Aorta (tissue), 5 donors: ENCODE measurements around the gene PTPN22. TPM values are rescaled to one million over a fixed set of nuclear protein-coding genes. Genes with fewer than 3 reads are reported as not detected.

Experiments used
- ATAC-seq: fragments of 200-7000 bp; cut with Tn5 transposase; one replicate; pipeline ENCODE4 v1.9.1; 2022; ENCODE audit warnings: moderate library complexity; ENCODE audit not compliant: low FRiP score
- DNase-seq, 2 donors: peaks; one replicate each; pipeline ENCODE4 v3.0.0-alpha.2; 2020
- H3K27ac ChIP-seq, 2 donors: one replicate each; pipeline ENCODE4 v1.5.1; 2013; ENCODE audit warnings: low read length in 2 of 2, mild to moderate bottlenecking in 2 of 2, moderate library complexity in 2 of 2, control low read depth in 1 of 2, inconsistent platforms in 1 of 2, low read depth in 1 of 2
- H3K27me3 ChIP-seq, 2 donors: one replicate each; pipeline ENCODE4 v1.6.1; 2013; ENCODE audit warnings: control low read depth in 1 of 2, low read length in 1 of 2, mild to moderate bottlenecking in 1 of 2, moderate library complexity in 1 of 2; ENCODE audit not compliant: insufficient read depth in 2 of 2, control insufficient read depth in 1 of 2
- H3K36me3 ChIP-seq, 2 donors: one replicate each; pipeline ENCODE4 v1.6.1; 2013; ENCODE audit warnings: control low read depth in 1 of 2, low read length in 1 of 2, mild to moderate bottlenecking in 1 of 2; ENCODE audit not compliant: insufficient read depth in 2 of 2, control insufficient read depth in 1 of 2
- H3K4me1 ChIP-seq, 2 donors: one replicate each; pipeline ENCODE4 v1.6.1; 2013; ENCODE audit warnings: low read length in 2 of 2, control low read depth in 1 of 2, mild to moderate bottlenecking in 1 of 2, moderate library complexity in 1 of 2; ENCODE audit not compliant: insufficient read depth in 2 of 2, control insufficient read depth in 1 of 2
- H3K4me3 ChIP-seq, 2 donors: one replicate each; pipeline ENCODE4 v1.5.1; 2013; ENCODE audit warnings: low read length in 2 of 2, control low read depth in 1 of 2, mild to moderate bottlenecking in 1 of 2
- H3K9me3 ChIP-seq: one replicate; pipeline ENCODE4 v1.6.1; 2013; ENCODE audit warnings: mild to moderate bottlenecking, low read length; ENCODE audit not compliant: control insufficient read depth
- WGBS, 2 donors: extraction: QIAGEN DNeasy Blood & Tissue Kit; methylation state at CpG; one replicate each; pipeline ENCODE4 v1.1.7; 2013; 5-methylcytosine and 5-hydroxymethylcytosine counted together
- intact Hi-C, 2 donors: fragments of 100-400 bp; cut with DNase I; formaldehyde crosslinking; loops; one replicate each; pipeline versions ENCODE4 v1.14.2 to v1.15.0; 2022
- polyA plus RNA-seq, 2 donors: library from polyadenylated mRNA; stranded (reverse); fragments of 200-250 nt; gene quantifications; one replicate each; pipeline ENCODE4 v1.2.3, GENCODE V29; 2013
- total RNA-seq, 2 donors: library from RNA; stranded (reverse); fragmentation: NEBNext Ultra II Directional; extraction: Animal tissue kit (Norgen Biotek cat#: 25700); gene quantifications; one replicate each; pipeline ENCODE4 v1.2.1, GENCODE V29; 2021
- donor health status: healthy with polysubstance abuse.
- donor health status: Bipolar disorder and iron deficiency.
- donor health status: DM: no; HTN: no; CAD: no.
- donor health status: DM: no; HTN: no; CAD: no.
- donor health status: DM: yes; HTN: yes; CAD: no.

The PTPN22 gene
- total and polyA plus RNA-seq, 4 donors: 0.50 to 6.7 (median 2.6) TPM

GRCh38 chr1:113893267-113893666 is 21.8 kb upstream of the PTPN22 start:
- ATAC-seq (no peak), DNase-seq (no peak)
- Histone ChIP-seq H3K36me3 (no peaks in the 10 kb centered on the region), H3K9me3 (no peaks in the 10 kb centered on the region), H3K4me1 (no peaks in the 10 kb centered on the region), H3K27me3 (no peaks in the 10 kb centered on the region), H3K4me3 (no peak overlapping the region), H3K27ac (no peak overlapping the region)
- intact Hi-C loops: no loop called here
- 92 to 93% methylated on average over 3 of the region's 3 CpGs for WGBS, 2 donors

GRCh38 chr1:113891631-113892220 is 20.2 kb upstream of the PTPN22 start:
- H3K36me3 ChIP-seq: no peaks in the 10 kb centered on the region
- 90 to 91% methylated on average over 11 of the region's 11 CpGs for WGBS, 2 donors
- DNase-seq: no peak
- H3K9me3 ChIP-seq: no peaks in the 10 kb centered on the region
- no peak overlapping the region for H3K27ac ChIP-seq
- no peaks in the 10 kb centered on the region for H3K27me3 ChIP-seq
- H3K4me1 ChIP-seq: no peaks in the 10 kb centered on the region
- no peak for ATAC-seq
- intact Hi-C loops: no loop called here
- H3K4me3 ChIP-seq: no peak overlapping the region

DNA sequence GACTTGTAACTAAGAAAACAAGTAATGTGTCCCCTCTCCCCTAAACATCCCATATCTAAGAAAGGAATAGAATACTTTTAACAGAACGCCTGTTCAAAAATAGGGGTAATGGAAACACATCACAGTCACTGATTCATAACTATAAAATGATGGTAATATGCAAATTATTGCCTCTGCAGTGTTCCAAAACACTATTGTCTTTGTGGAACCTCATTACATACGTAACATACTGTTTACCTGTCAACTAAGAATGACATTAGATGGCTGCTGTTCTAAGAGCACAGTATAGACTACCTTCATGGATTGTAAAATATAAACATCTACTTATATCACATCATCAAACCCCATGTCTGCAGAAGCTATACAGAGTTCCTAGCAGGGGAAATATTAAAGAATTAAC is 19.3 kb upstream of the PTPN22 start:
- H3K27me3 ChIP-seq: no peaks in the 10 kb centered on the region
- ATAC-seq (no peak), DNase-seq (no peak)
- 64 to 68% methylated on average over 2 of the region's 2 CpGs for WGBS, 2 donors
- no peaks in the 10 kb centered on the region for H3K36me3 ChIP-seq
- H3K4me1 ChIP-seq: no peaks in the 10 kb centered on the region
- H3K4me3 ChIP-seq: no peak overlapping the region
- intact Hi-C loops: no loop called here
- H3K9me3 ChIP-seq: no peaks in the 10 kb centered on the region
- no peak overlapping the region for H3K27ac ChIP-seq

DNA sequence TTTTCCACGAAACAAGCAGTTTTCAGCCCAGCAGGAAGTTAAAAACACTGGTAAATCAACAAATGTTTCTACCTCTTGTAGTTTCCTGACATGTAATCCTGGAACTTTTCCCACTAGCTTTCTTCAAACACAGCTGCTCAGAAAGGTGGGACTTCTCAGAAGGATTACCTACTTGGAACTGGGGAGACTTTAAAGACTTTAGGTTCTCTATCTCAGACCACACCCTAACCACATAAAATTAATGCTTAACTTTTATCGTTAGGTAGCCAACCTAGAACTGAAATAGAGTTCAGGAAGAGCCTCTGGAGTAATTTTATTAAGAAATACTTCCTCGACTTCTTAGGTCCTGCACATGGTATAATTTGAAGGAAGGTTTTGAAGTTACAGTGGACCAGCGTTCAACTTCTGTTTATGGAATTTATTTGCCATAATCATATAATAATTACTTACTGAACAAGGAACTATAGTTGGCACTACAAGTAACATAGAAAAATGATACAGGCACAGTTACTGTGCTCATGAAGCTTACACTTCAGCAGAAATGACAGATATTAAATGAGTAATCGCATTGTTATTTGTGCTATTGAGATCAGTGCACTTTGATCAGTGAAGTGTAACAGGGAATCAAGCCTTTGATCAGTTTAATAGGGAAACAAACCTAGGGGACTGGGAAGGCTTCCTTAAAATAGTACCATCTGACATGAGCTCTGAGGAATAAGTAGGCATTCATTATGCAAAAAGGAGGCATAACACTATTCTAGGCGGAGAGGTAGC is 16.1 kb upstream of the PTPN22 start, which contains the start of gene BCL2L15:
Gene BCL2L15, minus strand, starts transcription at position 180 of the 774 bp plus-strand sequence. CDS start 206 bp downstream, outside the sequence.
- H3K4me1 ChIP-seq: no peaks in the 10 kb centered on the region
- no peaks in the 10 kb centered on the region for H3K36me3 ChIP-seq
- H3K27me3 ChIP-seq: no peaks in the 10 kb centered on the region
- no peaks in the 10 kb centered on the region for H3K9me3 ChIP-seq
- intact Hi-C loops: no loop called here
- 84 to 86% methylated on average over 6 of the region's 6 CpGs for WGBS, 2 donors
- DNase-seq (no peak), ATAC-seq (no peak)
- H3K27ac ChIP-seq: no peak within 1 kb of the TSS
- no peak within 1 kb of the TSS for H3K4me3 ChIP-seq

DNA sequence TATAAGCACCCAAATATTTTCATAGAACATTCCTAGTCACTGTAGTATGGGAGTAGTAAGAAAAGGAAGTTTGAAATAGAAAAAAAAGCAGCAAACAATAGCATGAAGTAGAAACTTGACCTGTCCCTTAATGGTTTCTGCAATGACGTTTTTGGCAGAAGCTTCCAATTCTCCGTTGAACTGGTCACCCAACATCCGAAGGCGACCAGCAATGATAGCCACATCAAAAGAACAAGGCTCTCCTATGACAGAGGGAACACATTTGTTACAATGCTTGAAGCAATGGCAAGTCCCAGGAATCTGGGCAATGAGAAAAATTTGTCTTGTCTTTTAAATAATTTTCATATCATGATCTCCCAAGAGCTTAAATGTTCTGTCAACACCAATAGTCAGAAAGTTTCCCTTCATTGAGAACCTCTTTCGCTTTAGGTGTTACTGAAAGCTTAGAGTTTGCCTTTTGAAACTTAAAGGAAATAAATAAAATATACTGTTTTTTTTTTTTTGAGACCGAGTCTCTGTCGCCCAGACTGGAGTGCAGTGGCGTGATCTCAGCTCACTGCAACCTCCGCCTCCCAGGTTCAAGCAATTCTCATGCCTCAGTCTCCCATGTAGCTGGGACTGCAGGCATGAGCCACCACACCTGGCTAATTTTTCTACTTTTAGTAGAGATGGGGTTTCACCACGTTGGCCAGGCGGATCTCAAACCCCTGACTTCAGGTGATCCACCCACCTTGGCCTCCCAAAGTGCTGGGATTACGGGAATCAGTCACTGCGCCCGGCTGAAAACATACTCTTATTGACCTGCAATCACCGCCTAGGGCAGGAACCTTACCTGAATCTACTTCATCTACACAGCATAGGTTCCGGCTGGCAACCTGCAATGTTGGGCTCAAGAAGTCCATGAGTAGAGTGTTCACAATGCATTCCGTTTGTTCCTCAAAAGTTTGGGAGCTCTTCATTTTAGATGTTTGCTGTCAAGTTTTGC is 15.2 kb upstream of the PTPN22 start:
- Histone ChIP-seq H3K27me3 (no peaks in the 10 kb centered on the region), H3K4me3 (no peak overlapping the region), H3K4me1 (no peaks in the 10 kb centered on the region), H3K36me3 (no peaks in the 10 kb centered on the region), H3K9me3 (no peaks in the 10 kb centered on the region), H3K27ac (no peak overlapping the region)
- ATAC-seq: no peak
- DNase-seq: peak in 1 of 2 donors; percentile 41
- 88 to 89% methylated on average over 17 of the region's 17 CpGs for WGBS, 2 donors
- intact Hi-C loops: no loop called here

GRCh38 chr1:113881661-113882060 is 10.1 kb upstream of the PTPN22 start:
- 82 to 89% methylated on average over 2 of the region's 2 CpGs for WGBS, 2 donors
- ATAC-seq: no peak
- no peaks in the 10 kb centered on the region for H3K9me3 ChIP-seq

GRCh38 chr1:113879739-113880038 is 8.2 kb upstream of the PTPN22 start:
- no peak overlapping the region for H3K27ac ChIP-seq
- intact Hi-C loops: no loop called here

More at GRCh38 chr1:113881661-113882060, 10.1 kb upstream of the PTPN22 start:
- no peak overlapping the region for H3K27ac ChIP-seq
- no peak overlapping the region for H3K4me3 ChIP-seq
- no peak for DNase-seq
- no peaks in the 10 kb centered on the region for H3K27me3 ChIP-seq
- no peaks in the 10 kb centered on the region for H3K4me1 ChIP-seq
- H3K36me3 ChIP-seq: peaks cover 0 to 2% of the 10 kb centered on the region in 2 donors
- intact Hi-C loops: no loop called here

DNA sequence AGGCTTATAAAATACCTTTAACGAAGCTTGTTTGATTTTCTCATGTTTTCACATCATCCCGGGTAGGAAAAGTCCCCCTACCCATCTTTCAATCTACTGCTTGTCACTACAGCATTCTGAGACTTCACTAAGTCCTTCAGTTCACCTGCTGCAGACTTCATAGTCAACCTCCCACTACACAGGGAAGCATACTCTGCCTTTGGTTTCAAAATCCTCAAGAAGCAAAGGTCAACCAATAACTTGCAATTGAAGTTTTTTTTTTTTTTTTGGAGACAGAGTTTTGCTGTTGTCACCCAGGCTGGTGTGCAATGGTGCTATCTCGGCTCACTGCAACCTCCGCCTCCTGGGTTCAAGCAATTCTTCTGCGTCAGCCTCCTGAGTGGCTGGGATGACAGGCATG is 4.7 kb upstream of the PTPN22 start:
- Histone ChIP-seq H3K36me3 (peaks cover 0 to 2% of the 10 kb centered on the region in 2 donors), H3K27ac (no peak overlapping the region), H3K4me1 (no peaks in the 10 kb centered on the region), H3K9me3 (no peaks in the 10 kb centered on the region), H3K27me3 (no peaks in the 10 kb centered on the region), H3K4me3 (no peak overlapping the region)
- ATAC-seq (no peak), DNase-seq (no peak)
- intact Hi-C loops: no loop called here
- WGBS, 2 donors: 90 to 92% methylated on average over 5 of the region's 5 CpGs

More at GRCh38 chr1:113879739-113880038, 8.2 kb upstream of the PTPN22 start:
- no peak for DNase-seq
- H3K36me3 ChIP-seq: peaks cover 0 to 2% of the 10 kb centered on the region in 2 donors
- no peaks in the 10 kb centered on the region for H3K9me3 ChIP-seq
- no peaks in the 10 kb centered on the region for H3K27me3 ChIP-seq
- WGBS, 2 donors: 94 to 95% methylated on average over 4 of the region's 4 CpGs
- no peak overlapping the region for H3K4me3 ChIP-seq
- no peaks in the 10 kb centered on the region for H3K4me1 ChIP-seq
- ATAC-seq: no peak
